Gastroesophageal sphincter (tissue), 4 donors: ENCODE data around the gene HJV. TPM values are rescaled to one million over a fixed set of nuclear protein-coding genes. Genes with fewer than 3 reads are reported as not detected.
"Not testable (repeated sequence)": the region's sequence is repeated elsewhere in the genome, so short reads cannot be mapped to it uniquely, and the experiment has no call there.

Experiments
- ATAC-seq: fragments of 150-250 bp; one replicate; pipeline ENCODE4 v1.9.1; 2016; ENCODE audit warnings: mild to moderate bottlenecking, moderate library complexity
- H3K27ac ChIP-seq, 4 donors: fragments of 200-600 bp; sonication (generic) in 3 of 4; 1 replicate in 3 of 4; 2 replicates in 1 of 4; pipeline ENCODE4 v1.5.1; 2016 to 2019
- H3K27me3 ChIP-seq: fragments of 200-600 bp; sonication (generic); one replicate; pipeline ENCODE4 v1.5.1; 2019
- H3K36me3 ChIP-seq, 2 donors: fragments of 200-600 bp; sonication (generic); one replicate each; pipeline ENCODE4 v1.5.1; 2019; ENCODE audit warnings: control low read depth in 1 of 2
- H3K4me1 ChIP-seq, 3 donors: fragments of 200-600 bp; sonication (generic); 1 replicate in 2 of 3; 2 replicates in 1 of 3; pipeline ENCODE4 v1.5.1; 2016 to 2019; ENCODE audit warnings: control low read depth in 2 of 3
- H3K4me3 ChIP-seq, 2 donors: fragments of 200-600 bp; sonication (generic); one replicate each; pipeline ENCODE4 v1.5.1; 2019; ENCODE audit warnings: mild to moderate bottlenecking in 1 of 2, moderate library complexity in 1 of 2
- H3K9me3 ChIP-seq, 3 donors: fragments of 200-600 bp; sonication (generic); one replicate each; pipeline ENCODE4 v1.5.1; 2017 to 2019; ENCODE audit warnings: control low read depth in 2 of 3
- CTCF ChIP-seq, 4 experiments: fragments of 200-600 bp in 2 of 4; fragments of 450-650 bp in 2 of 4; sonication (generic) in 1 of 4; IDR thresholded peaks; one replicate each; pipeline ENCODE4 v1.5.1; 2017 to 2019; ENCODE audit warnings: antibody characterized with exemption in 4 of 4, mild to moderate bottlenecking in 2 of 4, moderate library complexity in 2 of 4
- EP300 ChIP-seq: sonication (generic); formaldehyde crosslinking; IDR thresholded peaks from one replicate; pipeline ENCODE4 v1.6.1; 2017; ENCODE audit warnings: antibody characterized with exemption, mild to moderate bottlenecking
- POLR2A ChIP-seq, 2 donors: fragments of 450-650 bp; IDR thresholded peaks; one replicate each; pipeline ENCODE4 v1.6.1; 2017; ENCODE audit warnings: antibody characterized with exemption in 2 of 2, mild to moderate bottlenecking in 2 of 2, moderate library complexity in 1 of 2
- POLR2AphosphoS5 ChIP-seq: sonication (generic); formaldehyde crosslinking; IDR thresholded peaks from one replicate; pipeline ENCODE4 v1.6.1; 2017; ENCODE audit warnings: antibody characterized with exemption
- WGBS, 2 donors: methylation state at CpG; one replicate each; pipeline ENCODE4 v1.1.5; 2018; ENCODE audit warnings: low coverage in 1 of 2; 5-methylcytosine and 5-hydroxymethylcytosine counted together
- total RNA-seq, 4 donors: library from RNA; depleted of rRNA; stranded (reverse); fragments of >200 nt; gene quantifications; one replicate each; pipeline ENCODE4 v1.1.0, GENCODE V29; 2016

Gene HJV
- total RNA-seq, 4 donors from 2014 or later, result 0.77 TPM; not detected in 3

GRCh38 chr1:146036241-146036964 lies 14.9 kb upstream of the HJV start:
- no peaks in the 10 kb centered on the region for H3K9me3 ChIP-seq
- peak overlapping the region in 3 of 4 donors; percentile 92 to 95 (median 95) for H3K27ac ChIP-seq
- H3K36me3 ChIP-seq, result no peaks in the 10 kb centered on the region
- 5% methylated on average over 10 of the region's 10 CpGs for WGBS, 2 donors
- peak overlapping the region in 1 of 2 donors; percentile 67 for H3K4me3 ChIP-seq
- no peaks in the 10 kb centered on the region for H3K27me3 ChIP-seq
- no peak for TF ChIP-seq CTCF (IDR thresholded peaks at IDR 0.05)
- TF ChIP-seq EP300, result no peak
- TF ChIP-seq POLR2A (IDR thresholded peaks at IDR 0.05), result no peak
- no peak for TF ChIP-seq POLR2AphosphoS5
- H3K4me1 ChIP-seq, result peaks cover 0 to 49% (median 0%) of the 10 kb centered on the region in 3 donors
- ATAC-seq, result no peak

GRCh38 chr1:146035048-146035423 lies 13.5 kb upstream of the HJV start:
- Histone ChIP-seq H3K4me3 (peak overlapping the region in 1 of 2 donors; percentile 67), H3K27ac (peak overlapping the region in 3 of 4 donors; percentile 92 to 95 (median 95)), H3K36me3 (no peaks in the 10 kb centered on the region), H3K4me1 (peaks cover 0 to 48% (median 0%) of the 10 kb centered on the region in 3 donors), H3K9me3 (no peaks in the 10 kb centered on the region), H3K27me3 (no peaks in the 10 kb centered on the region)
- WGBS, 2 donors, result 21 to 43% methylated on average over 2 to 6 of the region's 6 CpGs
- TF ChIP-seq CTCF (IDR thresholded peaks at IDR 0.05) (no peak), EP300 (no peak), POLR2AphosphoS5 (no peak), POLR2A (IDR thresholded peaks at IDR 0.05) (no peak)
- ATAC-seq, result no peak

- no peak for ATAC-seq
- H3K4me3 ChIP-seq, result no peak overlapping the region
- H3K27ac ChIP-seq, result no peak overlapping the region
- no peaks in the 10 kb centered on the region for H3K9me3 ChIP-seq
- H3K4me1 ChIP-seq, result peaks cover 0 to 40% (median 0%) of the 10 kb centered on the region in 3 donors
- TF ChIP-seq EP300 (no peak), POLR2A (IDR thresholded peaks at IDR 0.05) (no peak), CTCF (IDR thresholded peaks at IDR 0.05) (peak; percentile 25 to 52 (median 51)), POLR2AphosphoS5 (no peak)
- H3K36me3 ChIP-seq, result no peaks in the 10 kb centered on the region
- WGBS, 2 donors, result 47 to 62% methylated on average over 5 to 6 of the region's 6 CpGs
- H3K27me3 ChIP-seq, result no peaks in the 10 kb centered on the region
These were observed 11.2 kb upstream of the HJV start for GRCh38 chr1:146032631-146033219.

- Histone ChIP-seq H3K27ac (no peak overlapping the region), H3K27me3 (no peaks in the 10 kb centered on the region), H3K36me3 (no peaks in the 10 kb centered on the region), H3K4me3 (no peak overlapping the region), H3K4me1 (peaks cover 0 to 27% (median 0%) of the 10 kb centered on the region in 3 donors), H3K9me3 (no peaks in the 10 kb centered on the region)
- TF ChIP-seq CTCF (IDR thresholded peaks at IDR 0.05) (no peak), POLR2AphosphoS5 (no peak), POLR2A (IDR thresholded peaks at IDR 0.05) (no peak), EP300 (no peak)
- no peak for ATAC-seq
These were observed 9.9 kb upstream of the HJV start for GRCh38 chr1:146031476-146031875.

- Histone ChIP-seq H3K4me3 (no peak overlapping the region), H3K27me3 (peaks cover 7% of the 10 kb centered on the region), H3K4me1 (peaks cover 0 to 13% (median 0%) of the 10 kb centered on the region in 3 donors), H3K9me3 (no peaks in the 10 kb centered on the region), H3K27ac (no peak overlapping the region), H3K36me3 (no peaks in the 10 kb centered on the region)
- ATAC-seq, result no peak
- TF ChIP-seq CTCF (IDR thresholded peaks at IDR 0.05) (no peak), POLR2AphosphoS5 (no peak), POLR2A (IDR thresholded peaks at IDR 0.05) (no peak), EP300 (no peak)
These were observed 7.6 kb upstream of the HJV start for GRCh38 chr1:146029117-146029516.

- H3K36me3 ChIP-seq, H3K4me1 ChIP-seq, H3K9me3 ChIP-seq, ATAC-seq, H3K4me3 ChIP-seq, H3K27ac ChIP-seq: not testable (repeated sequence)
- peaks cover 23% of the 10 kb centered on the region for H3K27me3 ChIP-seq
- WGBS, 2 donors, result 67 to 71% methylated on average over 1 of the region's 1 CpG
These were observed 5.1 kb upstream of the HJV start for GRCh38 chr1:146026650-146027049.

- not testable (repeated sequence) for H3K36me3 ChIP-seq, H3K9me3 ChIP-seq, H3K4me3 ChIP-seq, ATAC-seq, H3K27ac ChIP-seq
- Histone ChIP-seq H3K4me1 (peaks cover 0 to 12% (median 0%) of the 10 kb centered on the region in 3 donors), H3K27me3 (peaks cover 30% of the 10 kb centered on the region)
- WGBS, 2 donors, result 77% methylated on average over 2 of the region's 2 CpGs; no CpG with 5 or more reads in 1 of the 2 donors
These were observed 4.4 kb upstream of the HJV start for GRCh38 chr1:146025787-146026495.
